Tibial artery (tissue), 4 donors: ENCODE results near the gene UBE2E2.

Experiments
- DNase-seq, 2 donors: peaks; one replicate each; pipeline ENCODE4 v3.0.0-alpha.2; 2019
- H3K27ac ChIP-seq, 2 donors: fragments of 200-600 bp; sonication (generic) in 1 of 2; 1 replicate in 1 of 2; 2 replicates in 1 of 2; pipeline ENCODE4 v1.5.1; 2018 to 2019; ENCODE audit warnings: mild to moderate bottlenecking in 1 of 2
- H3K27me3 ChIP-seq, 2 donors: fragments of 200-600 bp; sonication (generic) in 1 of 2; one replicate each; pipeline versions ENCODE4 v1.5.1 to v1.6.0; 2016 to 2019
- H3K36me3 ChIP-seq, 3 donors: fragments of 200-600 bp; sonication (generic) in 2 of 3; one replicate each; pipeline ENCODE4 v1.5.1; 2016 to 2019; ENCODE audit warnings: mild to moderate bottlenecking in 2 of 3
- H3K4me1 ChIP-seq, 4 donors: fragments of 200-600 bp; sonication (generic) in 2 of 4; 1 replicate in 3 of 4; 2 replicates in 1 of 4; pipeline ENCODE4 v1.5.1; 2016 to 2019
- H3K4me3 ChIP-seq, 2 donors: fragments of 200-600 bp; sonication (generic) in 1 of 2; 1 replicate in 1 of 2; 2 replicates in 1 of 2; pipeline ENCODE4 v1.5.1; 2018 to 2019; ENCODE audit warnings: mild to moderate bottlenecking in 2 of 2
- H3K9me3 ChIP-seq, 3 donors: fragments of 200-600 bp; sonication (generic) in 1 of 3; one replicate each; pipeline ENCODE4 v1.5.1; 2016 to 2019
- intact Hi-C: fragments of 100-400 bp; cut with DNase I; formaldehyde crosslinking; loops from one replicate; pipeline ENCODE4 v1.15.0; 2023; ENCODE audit warnings: low total_unique reads
- TF ChIP-seq, protein P1 (sequence below), 2 experiments: fragments of 200-600 bp in 1 of 2; fragments of 450-650 bp in 1 of 2; IDR thresholded peaks; one replicate each; pipeline ENCODE4 v1.5.1; 2017 to 2019; ENCODE audit warnings: antibody characterized with exemption in 2 of 2, mild to moderate bottlenecking in 1 of 2, moderate library complexity in 1 of 2

Gene UBE2E2

DNA sequence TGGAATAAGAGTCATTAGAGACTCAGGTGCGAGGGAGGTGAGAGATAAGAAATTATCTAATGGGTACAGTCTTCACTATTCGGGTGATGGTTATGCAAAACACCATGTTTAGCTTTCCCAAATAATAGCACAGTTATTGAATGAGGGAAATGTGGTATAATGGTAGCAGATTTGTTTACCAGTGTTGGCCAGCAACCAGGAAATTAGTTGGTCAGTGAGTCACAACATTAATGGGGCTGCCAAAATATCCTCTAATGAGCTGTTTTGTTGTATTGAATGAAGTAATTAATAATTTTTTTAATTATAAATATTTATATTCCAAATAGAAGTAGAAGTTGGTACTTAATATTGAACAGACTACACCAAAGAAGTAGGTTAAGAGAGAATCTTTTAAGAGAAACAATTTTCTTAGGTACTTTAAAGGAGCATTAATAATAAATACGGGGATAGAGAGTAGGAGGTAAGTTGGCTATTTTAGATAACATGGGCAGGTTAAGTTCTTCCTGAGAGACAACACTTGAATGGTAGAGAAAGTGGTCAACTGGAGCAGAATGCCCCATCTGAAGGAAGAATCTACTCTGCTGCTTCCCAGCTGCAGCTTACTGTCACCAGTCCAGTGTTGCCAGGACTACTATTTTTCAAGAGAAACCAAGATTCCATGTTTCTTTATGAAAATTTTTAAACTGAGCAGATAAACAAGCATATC lies 218.8 kb downstream of the UBE2E2 start:
- no peak overlapping the region for H3K27ac ChIP-seq
- H3K4me3 ChIP-seq = no peak overlapping the region
- H3K27me3 ChIP-seq = no peaks in the 10 kb centered on the region
- peaks cover 0 to 14% (median 6%) of the 10 kb centered on the region in 4 donors for H3K4me1 ChIP-seq
- H3K36me3 ChIP-seq = no peaks in the 10 kb centered on the region
- intact Hi-C loops = no loop called here
- TF ChIP-seq, protein P1, sequence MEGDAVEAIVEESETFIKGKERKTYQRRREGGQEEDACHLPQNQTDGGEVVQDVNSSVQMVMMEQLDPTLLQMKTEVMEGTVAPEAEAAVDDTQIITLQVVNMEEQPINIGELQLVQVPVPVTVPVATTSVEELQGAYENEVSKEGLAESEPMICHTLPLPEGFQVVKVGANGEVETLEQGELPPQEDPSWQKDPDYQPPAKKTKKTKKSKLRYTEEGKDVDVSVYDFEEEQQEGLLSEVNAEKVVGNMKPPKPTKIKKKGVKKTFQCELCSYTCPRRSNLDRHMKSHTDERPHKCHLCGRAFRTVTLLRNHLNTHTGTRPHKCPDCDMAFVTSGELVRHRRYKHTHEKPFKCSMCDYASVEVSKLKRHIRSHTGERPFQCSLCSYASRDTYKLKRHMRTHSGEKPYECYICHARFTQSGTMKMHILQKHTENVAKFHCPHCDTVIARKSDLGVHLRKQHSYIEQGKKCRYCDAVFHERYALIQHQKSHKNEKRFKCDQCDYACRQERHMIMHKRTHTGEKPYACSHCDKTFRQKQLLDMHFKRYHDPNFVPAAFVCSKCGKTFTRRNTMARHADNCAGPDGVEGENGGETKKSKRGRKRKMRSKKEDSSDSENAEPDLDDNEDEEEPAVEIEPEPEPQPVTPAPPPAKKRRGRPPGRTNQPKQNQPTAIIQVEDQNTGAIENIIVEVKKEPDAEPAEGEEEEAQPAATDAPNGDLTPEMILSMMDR (IDR thresholded peaks at IDR 0.05) = no peak
- no peak for DNase-seq
- no peaks in the 10 kb centered on the region for H3K9me3 ChIP-seq

DNA sequence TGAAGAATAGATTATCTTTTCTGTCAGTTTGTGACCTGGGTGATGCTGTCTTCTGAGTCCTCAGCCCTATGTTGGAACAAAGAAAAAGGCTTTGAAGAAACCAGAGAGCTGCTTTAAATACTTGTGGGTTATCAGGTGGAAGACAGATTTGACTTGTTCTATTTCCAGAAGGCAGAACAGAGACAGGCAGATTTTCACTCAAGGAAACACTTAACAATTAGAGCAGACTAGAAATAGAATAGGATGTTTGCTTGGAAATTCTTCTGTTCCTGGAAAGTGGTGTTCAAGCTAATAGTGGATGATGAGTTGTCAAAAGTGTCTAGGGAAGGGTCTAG lies 219.4 kb downstream of the UBE2E2 start:
- no peak for DNase-seq
- TF ChIP-seq, protein P1 (IDR thresholded peaks at IDR 0.05) = no peak

DNA sequence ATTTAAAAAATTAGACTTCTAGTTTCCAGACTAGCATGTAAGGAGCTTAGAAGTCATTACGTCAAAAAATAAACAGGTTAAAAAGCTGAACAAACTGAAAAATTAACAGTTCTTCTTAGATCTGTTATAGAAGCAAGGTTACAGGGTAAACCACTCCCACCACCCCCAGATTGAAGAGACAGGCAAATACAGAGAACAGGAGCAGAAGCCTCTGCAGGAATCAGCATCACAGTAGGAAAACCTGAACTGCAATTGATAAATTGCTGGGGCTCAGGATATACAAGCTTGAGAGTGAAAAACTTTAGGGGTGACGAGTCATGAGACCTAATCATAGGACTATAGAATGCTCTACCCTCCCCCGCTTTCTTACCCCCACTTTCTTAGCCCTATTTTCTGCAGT lies 222.3 kb downstream of the UBE2E2 start:
- Histone ChIP-seq H3K27ac (no peak overlapping the region), H3K4me1 (peaks cover 0 to 14% (median 6%) of the 10 kb centered on the region in 4 donors), H3K9me3 (no peaks in the 10 kb centered on the region), H3K27me3 (no peaks in the 10 kb centered on the region), H3K36me3 (no peaks in the 10 kb centered on the region), H3K4me3 (no peak overlapping the region)
- DNase-seq = no peak
- TF ChIP-seq, protein P1 (IDR thresholded peaks at IDR 0.05) = no peak
- intact Hi-C loops = no loop called here

More for the DNA sequence above, 219.4 kb downstream of the UBE2E2 start:
- peaks cover 0 to 14% (median 6%) of the 10 kb centered on the region in 4 donors for H3K4me1 ChIP-seq
- H3K4me3 ChIP-seq = no peak overlapping the region
- no peaks in the 10 kb centered on the region for H3K9me3 ChIP-seq
- H3K27ac ChIP-seq = no peak overlapping the region
- H3K36me3 ChIP-seq = no peaks in the 10 kb centered on the region
- intact Hi-C loops = no loop called here
- no peaks in the 10 kb centered on the region for H3K27me3 ChIP-seq

DNA sequence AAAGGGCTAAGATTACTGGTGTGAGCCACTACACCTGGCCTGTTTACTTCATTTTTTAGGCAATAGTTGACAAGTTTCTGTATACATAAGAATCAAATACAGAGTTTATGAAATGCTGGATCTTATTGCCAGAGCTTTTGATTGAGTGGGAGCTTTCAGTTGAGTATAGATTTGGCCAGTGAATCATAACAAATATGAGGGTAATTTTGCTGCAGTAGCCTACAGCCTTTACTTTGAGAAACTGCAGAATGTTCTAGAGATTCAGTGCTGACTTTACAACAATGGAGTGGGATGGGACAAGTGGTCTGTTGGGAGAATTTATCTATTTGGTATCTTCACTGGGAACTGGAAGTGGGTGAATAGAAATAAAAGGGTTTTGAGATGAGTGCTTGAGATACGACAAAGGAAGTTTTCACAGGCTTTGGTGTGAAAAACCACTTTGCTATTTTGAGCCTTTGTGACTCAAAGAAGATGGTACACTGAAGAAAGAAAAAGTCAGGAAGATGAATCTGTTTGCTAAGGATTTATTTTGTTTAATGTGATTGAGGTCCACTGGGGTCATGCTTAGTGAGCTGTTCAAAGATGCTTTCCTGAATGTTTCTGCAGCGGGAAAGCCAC lies 227.8 kb downstream of the UBE2E2 start:
- no peaks in the 10 kb centered on the region for H3K9me3 ChIP-seq
- no peaks in the 10 kb centered on the region for H3K36me3 ChIP-seq
- no peaks in the 10 kb centered on the region for H3K27me3 ChIP-seq
- TF ChIP-seq, protein P1 (IDR thresholded peaks at IDR 0.05) = no peak
- H3K4me1 ChIP-seq = peaks cover 0 to 4% (median 0%) of the 10 kb centered on the region in 4 donors
- intact Hi-C loops = no loop called here
- no peak overlapping the region for H3K27ac ChIP-seq
- DNase-seq = no peak
- no peak overlapping the region for H3K4me3 ChIP-seq

DNA sequence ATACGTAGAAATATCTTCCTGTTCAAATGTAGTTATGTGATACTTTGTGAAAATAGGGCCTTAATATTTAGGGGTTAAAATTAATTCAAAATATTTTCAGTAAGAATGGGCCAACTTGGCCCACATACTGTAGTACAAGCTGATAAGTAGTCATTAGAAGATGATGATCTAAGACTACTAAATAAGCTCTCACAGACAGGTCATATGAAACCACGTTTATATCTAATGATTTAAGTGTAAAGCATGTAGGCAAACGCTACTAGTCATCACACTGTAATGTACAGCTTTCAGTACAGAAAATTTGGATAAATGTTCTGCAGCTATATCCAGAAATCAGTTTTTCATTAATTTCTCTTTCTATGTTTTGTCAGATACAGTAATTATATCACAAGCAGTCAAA lies 228.6 kb downstream of the UBE2E2 start:
- TF ChIP-seq, protein P1 (IDR thresholded peaks at IDR 0.05) = no peak
- Histone ChIP-seq H3K4me3 (no peak overlapping the region), H3K36me3 (no peaks in the 10 kb centered on the region), H3K27me3 (no peaks in the 10 kb centered on the region), H3K9me3 (no peaks in the 10 kb centered on the region), H3K4me1 (peaks cover 0 to 6% (median 0%) of the 10 kb centered on the region in 4 donors), H3K27ac (no peak overlapping the region)
- intact Hi-C loops = no loop called here
- no peak for DNase-seq
